Heart left ventricle (tissue), 13 donors: ENCODE data around the gene RAD51B.

Experiments
- CTCF ChIP-seq, 12 donors: fragments of 200-600 bp; sonication (generic) in 4 of 12; IDR thresholded peaks; one replicate each; pipeline versions ENCODE4 v1.5.0 to v1.8.0; 2018 to 2022; ENCODE audit warnings: antibody characterized with exemption in 12 of 12, mild to moderate bottlenecking in 5 of 12
- POLR2A ChIP-seq, 2 donors: fragments of 450-650 bp; IDR thresholded peaks; one replicate each; pipeline ENCODE4 v1.6.1; 2017; ENCODE audit warnings: antibody characterized with exemption in 2 of 2, mild to moderate bottlenecking in 2 of 2, moderate library complexity in 2 of 2
- donor health status: ischemic (EF 13 %, LVEDD 7.1; RV severe dilation, severe dysfunction).
- donor health status: DM: no; HTN: yes; CAD: no.
- donor health status: DM: no; HTN: no; CAD: no.
- donor health status: ischemic (EF 25% LVEDD 6.9; RV normal size, moderate dysfunction).
- donor health status: ischemic (EF 25% LVEDD 5.7; RV mildly dilated, moderate dysfunction).
- donor health status: ischemic (EF 35%, LVEDD 5.7; RV mildly dilated, moderate dysfunction).
- donor health status: nonischemic (EF 11% LVEDD 7.7; RV severe dilation, severe dysfunction).
- donor health status: DM: yes; HTN: yes; CAD: no.
- donor health status: PGD.
- donor health status: ischemic (EF 29% LVEDD 5.4; RV normal size, mild dysfunction).
- donor health status: nonischemic (EF 23%, LVEDD 6.1; RV moderate dilation, normal function).

DNA sequence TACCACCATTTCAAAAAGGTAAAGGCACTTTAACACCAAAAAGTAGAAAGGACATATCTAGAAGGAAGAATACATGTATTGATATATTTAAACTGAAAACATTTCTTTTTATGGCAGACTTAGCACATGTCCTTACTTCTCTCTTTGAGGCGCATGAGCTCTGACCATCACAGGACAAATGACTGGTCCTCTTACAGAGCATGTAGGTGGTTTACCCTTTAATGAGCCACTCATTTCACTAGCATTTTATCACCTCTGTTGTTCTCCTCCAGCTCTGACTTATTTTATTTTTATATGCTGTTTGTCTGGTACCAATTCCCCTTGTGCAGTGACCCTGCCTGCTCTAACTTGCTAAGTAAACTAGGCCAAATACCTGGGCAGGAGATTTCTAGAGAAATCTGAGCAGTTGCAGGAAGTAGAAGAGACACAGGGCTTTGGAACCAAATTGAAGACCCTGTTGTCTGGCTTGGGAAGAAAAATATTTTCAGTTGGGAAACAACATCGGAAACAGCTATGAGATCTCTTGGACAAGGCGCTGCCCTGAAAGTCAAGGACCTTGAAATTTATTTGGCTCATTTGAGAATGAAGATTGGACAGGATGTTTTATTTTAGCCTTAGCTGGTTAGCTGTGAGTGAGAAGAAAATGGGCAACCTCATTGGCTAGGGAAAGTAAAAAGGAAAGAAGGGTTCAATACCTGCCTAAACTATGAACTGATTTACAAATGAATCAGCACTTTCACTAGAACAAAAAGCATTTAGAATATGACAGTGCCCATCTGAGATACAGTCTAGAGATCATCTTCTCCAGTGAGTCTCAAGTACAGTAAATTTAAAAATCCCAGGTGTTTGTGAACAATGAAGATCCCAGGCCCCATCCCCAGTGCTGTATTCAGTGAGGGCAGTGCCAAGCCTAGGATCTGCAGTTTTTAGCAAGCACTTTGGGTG is 598.9 kb downstream of the RAD51B start:
- no peak for TF ChIP-seq CTCF (IDR thresholded peaks at IDR 0.05)
- no peak for TF ChIP-seq POLR2A (IDR thresholded peaks at IDR 0.05)
